Measurements from ENCODE around the gene MYH9. TPM values are rescaled to one million over a fixed set of nuclear protein-coding genes. Genes with fewer than 3 reads are reported as not detected.
"Not testable (repeated sequence)": the region's sequence is repeated elsewhere in the genome, so short reads cannot be mapped to it uniquely, and the experiment has no call there.

Gene MYH9
- total and polyA plus RNA-seq, 4 experiments from 2014 or later: 17.3 to 734 (median 597) TPM

- peaks cover 18 to 32% (median 20%) of the 10 kb centered on the region in 4 donors for H3K4me1 Mint-ChIP-seq
- H3K36me3 ChIP-seq (ENCODE audit: insufficient read depth, low read length): no peaks in the 10 kb centered on the region
- H3K4me3 Mint-ChIP-seq: no peak overlapping the region
- CTCF ChIA-PET (ENCODE audit: partially characterized antibody): interaction anchor here (0.8 to 1.6 kb wide), 3 partner anchors 18 to 96 kb away, joined by 3 to 4 read pairs (median 3); no protein-coding TSS in a partner anchor
- no peak overlapping the region for H3K4me3 ChIP-seq (ENCODE audit: low read length in 2 of 2)
- no peaks in the 10 kb centered on the region for H3K36me3 Mint-ChIP-seq
- POLR2A ChIA-PET (ENCODE audit: partially characterized antibody): interaction anchor here (1.5 to 2.1 kb wide), 4 partner anchors 8 to 64 kb away, joined by 4 to 12 read pairs (median 6); partner anchors contain the start of gene MYH9
- H3K9me3 ChIP-seq (ENCODE audit: control insufficient read depth in 1 of 2, low read length in 2 of 2): no peaks in the 10 kb centered on the region
- no peaks in the 10 kb centered on the region for H3K27me3 ChIP-seq (ENCODE audit: insufficient read depth, low read length)
- H3K27ac Mint-ChIP-seq: peak overlapping the region in 2 of 7 donors; percentile 61 to 75
- no peaks in the 10 kb centered on the region for H3K27me3 Mint-ChIP-seq
- H3K9me3 Mint-ChIP-seq: no peaks in the 10 kb centered on the region
- H3K27ac ChIP-seq (ENCODE audit: low read depth, low read length): no peak overlapping the region
- DNase-seq: no peak
- intact Hi-C loops (cut with micrococcal nuclease): no loop called here
- peaks cover 12% of the 10 kb centered on the region for H3K4me1 ChIP-seq (ENCODE audit: insufficient read depth, low read length)
Measured at GRCh38 chr22:36397131-36398093, 9.6 kb upstream of the MYH9 start.

DNA sequence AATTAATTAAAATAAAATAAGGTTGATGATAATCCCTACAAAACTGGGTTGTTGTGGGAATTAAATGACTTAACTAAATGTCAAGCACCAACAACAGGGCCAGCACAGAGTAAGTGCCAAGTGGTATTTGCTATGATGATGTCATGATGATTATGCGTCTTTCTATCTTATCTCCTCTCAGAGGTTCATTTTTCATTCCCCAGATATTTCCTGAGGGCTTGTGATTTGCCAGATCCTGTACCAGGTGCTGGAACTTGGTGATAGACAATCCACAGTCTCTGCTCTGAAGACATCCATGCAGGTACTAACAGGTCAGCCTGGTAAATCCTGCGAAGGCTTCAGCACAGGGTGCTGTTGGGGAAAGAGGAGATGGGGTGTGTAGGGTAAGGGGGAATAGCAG is 8.1 kb upstream of the MYH9 start:
- intact Hi-C loops (cut with micrococcal nuclease): no loop called here
- Mint-ChIP-seq H3K36me3 (no peaks in the 10 kb centered on the region), H3K27ac (peak overlapping the region in 3 of 7 donors; percentile 46 to 80 (median 72)), H3K9me3 (no peaks in the 10 kb centered on the region), H3K27me3 (no peaks in the 10 kb centered on the region), H3K4me3 (no peak overlapping the region), H3K4me1 (peaks cover 18 to 32% (median 22%) of the 10 kb centered on the region in 4 donors)
- Histone ChIP-seq H3K27me3 (ENCODE audit: insufficient read depth, low read length) (no peaks in the 10 kb centered on the region), H3K36me3 (ENCODE audit: insufficient read depth, low read length) (no peaks in the 10 kb centered on the region), H3K9me3 (ENCODE audit: control insufficient read depth in 1 of 2, low read length in 2 of 2) (no peaks in the 10 kb centered on the region), H3K27ac (ENCODE audit: low read depth, low read length) (no peak overlapping the region), H3K4me1 (ENCODE audit: insufficient read depth, low read length) (peaks cover 12% of the 10 kb centered on the region), H3K4me3 (ENCODE audit: low read length in 2 of 2) (no peak overlapping the region)
- ChIA-PET POLR2A (ENCODE audit: partially characterized antibody) (interaction anchor here (1.0 to 1.6 kb wide), 4 partner anchors 8 to 63 kb away, joined by 3 to 6 read pairs (median 4); partner anchors contain the start of gene MYH9), CTCF (ENCODE audit: partially characterized antibody) (no interaction called here)
- DNase-seq: no peak

- no peaks in the 10 kb centered on the region for H3K9me3 ChIP-seq (ENCODE audit: control insufficient read depth in 1 of 2, low read length in 2 of 2)
- peaks cover 12% of the 10 kb centered on the region for H3K4me1 ChIP-seq (ENCODE audit: insufficient read depth, low read length)
- H3K36me3 Mint-ChIP-seq: no peaks in the 10 kb centered on the region
- H3K27me3 ChIP-seq (ENCODE audit: insufficient read depth, low read length): no peaks in the 10 kb centered on the region
- peaks cover 20 to 32% (median 22%) of the 10 kb centered on the region in 4 donors for H3K4me1 Mint-ChIP-seq
- no peak for DNase-seq
- H3K27me3 Mint-ChIP-seq: no peaks in the 10 kb centered on the region
- H3K4me3 ChIP-seq (ENCODE audit: low read length in 2 of 2): no peak overlapping the region
- no peak overlapping the region for H3K4me3 Mint-ChIP-seq
- peak overlapping the region in 3 of 7 donors; percentile 19 to 80 (median 39) for H3K27ac Mint-ChIP-seq
- POLR2A ChIA-PET (ENCODE audit: partially characterized antibody): interaction anchor here (1.1 kb wide), 1 partner anchor 10 kb away, joined by 3 read pairs; no protein-coding TSS in a partner anchor
- CTCF ChIA-PET (ENCODE audit: partially characterized antibody): no interaction called here
- no peaks in the 10 kb centered on the region for H3K9me3 Mint-ChIP-seq
- intact Hi-C loops (cut with micrococcal nuclease): no loop called here
- no peak overlapping the region for H3K27ac ChIP-seq (ENCODE audit: low read depth, low read length)
- H3K36me3 ChIP-seq (ENCODE audit: insufficient read depth, low read length): no peaks in the 10 kb centered on the region
Measured at GRCh38 chr22:36395055-36395849, 7.5 kb upstream of the MYH9 start.

GRCh38 chr22:36391638-36392037 is 3.9 kb upstream of the MYH9 start:
- CTCF ChIA-PET (ENCODE audit: partially characterized antibody): no interaction called here
- Histone ChIP-seq H3K36me3 (ENCODE audit: insufficient read depth, low read length) (no peaks in the 10 kb centered on the region), H3K27me3 (ENCODE audit: insufficient read depth, low read length) (no peaks in the 10 kb centered on the region), H3K4me1 (ENCODE audit: insufficient read depth, low read length) (peaks cover 10% of the 10 kb centered on the region), H3K27ac (ENCODE audit: low read depth, low read length) (no peak overlapping the region), H3K4me3 (ENCODE audit: low read length in 2 of 2) (no peak overlapping the region), H3K9me3 (ENCODE audit: control insufficient read depth in 1 of 2, low read length in 2 of 2) (no peaks in the 10 kb centered on the region)
- Mint-ChIP-seq H3K36me3 (peaks cover under 1 to 5% of the 10 kb centered on the region in 2 donors), H3K27me3 (no peaks in the 10 kb centered on the region), H3K27ac (peak overlapping the region in 1 of 7 donors; percentile 57), H3K4me3 (peak overlapping the region in 1 of 8 donors; percentile 46), H3K4me1 (peaks cover 10 to 20% (median 13%) of the 10 kb centered on the region in 4 donors), H3K9me3 (no peaks in the 10 kb centered on the region)
- intact Hi-C loops (cut with micrococcal nuclease): no loop called here
- POLR2A ChIA-PET (ENCODE audit: partially characterized antibody): interaction anchor here (1.1 kb wide), 1 partner anchor 25 kb away, joined by 4 read pairs; no protein-coding TSS in a partner anchor
- DNase-seq: no peak

DNA sequence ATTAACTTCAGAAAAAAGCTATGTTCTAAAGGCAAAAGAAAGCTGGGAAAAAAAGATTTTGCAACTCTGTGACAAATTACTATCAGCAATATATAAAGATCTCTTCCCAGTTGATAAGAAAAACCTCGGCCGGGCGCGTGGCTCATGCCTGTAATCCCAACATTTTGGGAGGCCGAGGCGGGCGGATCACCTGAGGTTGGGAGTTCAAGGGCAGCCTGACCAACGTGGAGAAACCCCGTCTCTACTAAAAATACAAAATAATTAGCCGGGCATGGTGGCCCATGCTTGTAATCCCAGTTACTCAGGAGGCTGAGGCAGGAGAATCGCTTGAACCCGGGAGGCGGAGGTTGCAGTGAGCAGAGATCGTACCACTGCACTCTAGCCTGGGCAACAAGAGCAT is 1.4 kb upstream of the MYH9 start:
- peaks cover 21 to 28% of the 10 kb centered on the region in 2 donors for H3K36me3 Mint-ChIP-seq
- ChIA-PET POLR2A (ENCODE audit: partially characterized antibody) (interaction anchor here (1.8 to 36.2 kb wide), 2 partner anchors 9 to 38 kb away, joined by 12 to 2535 read pairs; no protein-coding TSS in a partner anchor), CTCF (ENCODE audit: partially characterized antibody) (interaction anchor here (1.5 to 1.6 kb wide), 4 partner anchors 12 to 87 kb away, joined by 3 to 6 read pairs (median 4); no protein-coding TSS in a partner anchor)
- H3K36me3 ChIP-seq (ENCODE audit: insufficient read depth, low read length); DNase-seq; H3K9me3 Mint-ChIP-seq; H3K9me3 ChIP-seq (ENCODE audit: control insufficient read depth in 1 of 2, low read length in 2 of 2); H3K27me3 ChIP-seq (ENCODE audit: insufficient read depth, low read length); H3K27ac ChIP-seq (ENCODE audit: low read depth, low read length); H3K27me3 Mint-ChIP-seq; H3K4me3 ChIP-seq (ENCODE audit: low read length in 2 of 2): not testable (repeated sequence)
- H3K4me3 Mint-ChIP-seq: peak overlapping the region in 3 of 8 donors; percentile 83 to 88 (median 84)
- peaks cover 16% of the 10 kb centered on the region for H3K4me1 ChIP-seq (ENCODE audit: insufficient read depth, low read length)
- peak overlapping the region in 2 of 7 donors; percentile 29 to 93 for H3K27ac Mint-ChIP-seq
- peaks cover 7 to 33% (median 18%) of the 10 kb centered on the region in 4 donors for H3K4me1 Mint-ChIP-seq
- intact Hi-C loops (cut with micrococcal nuclease): loop anchor here (2.0 kb wide), 1 partner anchor 16 kb away; no protein-coding TSS in a partner anchor

- Mint-ChIP-seq H3K4me1 (peaks cover 14 to 48% (median 29%) of the 10 kb centered on the region in 4 donors), H3K27ac (peak overlapping the region in 5 of 7 donors; percentile 75 to 93 (median 86)), H3K36me3 (peaks cover 28 to 40% of the 10 kb centered on the region in 2 donors), H3K4me3 (peak overlapping the region; percentile 83 to 96 (median 86)), H3K9me3 (peaks cover 0 to 1% (median 0%) of the 10 kb centered on the region in 8 donors), H3K27me3 (no peaks in the 10 kb centered on the region)
- no peak for DNase-seq
- ChIA-PET POLR2A (ENCODE audit: partially characterized antibody) (interaction anchor here (0.6 to 36.2 kb wide), 17 partner anchors 9 to 148 kb away, joined by 3 to 2535 read pairs (median 6); partner anchors contain the start of genes APOL2 and TXN2), CTCF (ENCODE audit: partially characterized antibody) (interaction anchor here (1.0 to 1.6 kb wide), 7 partner anchors 10 to 83 kb away, joined by 3 to 6 read pairs (median 3); no protein-coding TSS in a partner anchor)
- H3K36me3 ChIP-seq (ENCODE audit: insufficient read depth, low read length): peaks cover 6% of the 10 kb centered on the region
- peak overlapping the region; percentile 42 to 92 for H3K4me3 ChIP-seq (ENCODE audit: low read length in 2 of 2)
- intact Hi-C loops (cut with micrococcal nuclease): no loop called here
- H3K4me1 ChIP-seq (ENCODE audit: insufficient read depth, low read length): peaks cover 31% of the 10 kb centered on the region
- peak overlapping the region; percentile 80 for H3K27ac ChIP-seq (ENCODE audit: low read depth, low read length)
- H3K9me3 ChIP-seq (ENCODE audit: control insufficient read depth in 1 of 2, low read length in 2 of 2): no peaks in the 10 kb centered on the region
- no peaks in the 10 kb centered on the region for H3K27me3 ChIP-seq (ENCODE audit: insufficient read depth, low read length)
Measured at GRCh38 chr22:36387709-36387958, 133 bp downstream of the MYH9 start.
